ENCODE data around the gene STK32A.

Gene STK32A

DNA sequence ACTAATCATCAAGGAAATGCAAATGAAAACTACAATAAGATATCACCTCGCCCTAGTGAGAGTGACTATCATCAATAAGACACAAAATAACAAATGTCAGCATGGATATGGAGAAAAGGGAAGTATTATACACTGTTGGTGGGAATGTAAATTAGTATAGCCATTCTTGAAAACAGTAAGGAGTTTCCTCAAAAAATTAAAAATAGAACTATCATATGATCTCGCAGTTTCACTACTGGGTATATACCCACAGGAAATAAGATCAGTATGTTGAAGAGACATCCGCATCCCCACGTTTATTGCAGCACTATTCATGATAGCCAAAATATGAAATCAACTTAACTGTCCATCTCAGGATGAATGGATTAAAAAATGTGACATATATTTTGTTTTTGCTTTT, 31.6 kb upstream of the STK32A start:
- Histone ChIP-seq H3K36me3 (ENCODE audit: control insufficient read depth, low read length) (no peaks in the 10 kb centered on the region), H3K27me3 (ENCODE audit: control insufficient read depth, low read length) (no peaks in the 10 kb centered on the region), H3K9me3 (ENCODE audit: control insufficient read depth, insufficient read depth, low read length) (no peaks in the 10 kb centered on the region), H3K4me3 (ENCODE audit: low read length) (no peak overlapping the region), H3K79me2 (ENCODE audit: control insufficient read depth, low read length) (no peaks in the 10 kb centered on the region), H3K9me2 (replicated peaks; ENCODE audit: control insufficient read depth, low read length) (no peaks in the 10 kb centered on the region), H3F3A (ENCODE audit: control insufficient read depth, insufficient read depth) (no peaks in the 10 kb centered on the region), H3K4me1 (ENCODE audit: control insufficient read depth, low read length) (no peaks in the 10 kb centered on the region), H4K20me1 (ENCODE audit: control insufficient read depth, insufficient read depth, low read depth, low read length) (no peaks in the 10 kb centered on the region), H3K27ac (ENCODE audit: low read depth, low read length) (no peak overlapping the region), H3K4me2 (ENCODE audit: low read length) (no peak overlapping the region)
- TF ChIP-seq, protein P1, sequence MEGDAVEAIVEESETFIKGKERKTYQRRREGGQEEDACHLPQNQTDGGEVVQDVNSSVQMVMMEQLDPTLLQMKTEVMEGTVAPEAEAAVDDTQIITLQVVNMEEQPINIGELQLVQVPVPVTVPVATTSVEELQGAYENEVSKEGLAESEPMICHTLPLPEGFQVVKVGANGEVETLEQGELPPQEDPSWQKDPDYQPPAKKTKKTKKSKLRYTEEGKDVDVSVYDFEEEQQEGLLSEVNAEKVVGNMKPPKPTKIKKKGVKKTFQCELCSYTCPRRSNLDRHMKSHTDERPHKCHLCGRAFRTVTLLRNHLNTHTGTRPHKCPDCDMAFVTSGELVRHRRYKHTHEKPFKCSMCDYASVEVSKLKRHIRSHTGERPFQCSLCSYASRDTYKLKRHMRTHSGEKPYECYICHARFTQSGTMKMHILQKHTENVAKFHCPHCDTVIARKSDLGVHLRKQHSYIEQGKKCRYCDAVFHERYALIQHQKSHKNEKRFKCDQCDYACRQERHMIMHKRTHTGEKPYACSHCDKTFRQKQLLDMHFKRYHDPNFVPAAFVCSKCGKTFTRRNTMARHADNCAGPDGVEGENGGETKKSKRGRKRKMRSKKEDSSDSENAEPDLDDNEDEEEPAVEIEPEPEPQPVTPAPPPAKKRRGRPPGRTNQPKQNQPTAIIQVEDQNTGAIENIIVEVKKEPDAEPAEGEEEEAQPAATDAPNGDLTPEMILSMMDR (IDR thresholded peaks at IDR 0.05; ENCODE audit: low read depth, low read length, poor library complexity, severe bottlenecking): no peak
- no peak for TF ChIP-seq EZH2phosphoT487 (IDR thresholded peaks at IDR 0.05; ENCODE audit: borderline replicate concordance, low read length)

DNA sequence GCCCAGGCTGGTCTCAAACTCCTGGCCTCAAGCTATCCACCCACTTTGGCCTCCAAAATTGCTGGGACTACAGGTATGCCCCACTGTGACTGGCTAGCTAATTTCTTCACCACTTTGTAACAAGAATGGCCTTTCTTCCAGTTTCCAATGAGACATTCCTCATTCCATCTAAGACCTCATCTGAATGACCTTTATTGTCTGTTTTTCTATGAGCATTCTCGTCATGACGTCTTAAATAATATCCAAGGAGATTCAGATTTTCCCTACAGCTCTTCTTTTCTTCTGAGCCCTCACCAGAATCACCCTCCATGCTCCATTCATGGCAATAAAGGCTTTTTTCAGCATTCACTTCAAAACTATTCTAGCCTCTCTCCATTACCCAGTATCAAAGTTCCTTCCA, 30.2 kb upstream of the STK32A start:
- Histone ChIP-seq H3K27me3 (ENCODE audit: control insufficient read depth, low read length) (no peaks in the 10 kb centered on the region), H3K9me3 (ENCODE audit: control insufficient read depth, insufficient read depth, low read length) (no peaks in the 10 kb centered on the region), H3K27ac (ENCODE audit: low read depth, low read length) (no peak overlapping the region), H4K20me1 (ENCODE audit: control insufficient read depth, insufficient read depth, low read depth, low read length) (no peaks in the 10 kb centered on the region), H3K79me2 (ENCODE audit: control insufficient read depth, low read length) (no peaks in the 10 kb centered on the region), H3K4me3 (ENCODE audit: low read length) (no peak overlapping the region), H3K36me3 (ENCODE audit: control insufficient read depth, low read length) (no peaks in the 10 kb centered on the region), H3K4me1 (ENCODE audit: control insufficient read depth, low read length) (no peaks in the 10 kb centered on the region), H3K9me2 (replicated peaks; ENCODE audit: control insufficient read depth, low read length) (no peaks in the 10 kb centered on the region), H3K4me2 (ENCODE audit: low read length) (no peak overlapping the region), H3F3A (ENCODE audit: control insufficient read depth, insufficient read depth) (no peaks in the 10 kb centered on the region)
- no peak for TF ChIP-seq EZH2phosphoT487 (IDR thresholded peaks at IDR 0.05; ENCODE audit: borderline replicate concordance, low read length)
- TF ChIP-seq, protein P1 (IDR thresholded peaks at IDR 0.05; ENCODE audit: low read depth, low read length, poor library complexity, severe bottlenecking): no peak

DNA sequence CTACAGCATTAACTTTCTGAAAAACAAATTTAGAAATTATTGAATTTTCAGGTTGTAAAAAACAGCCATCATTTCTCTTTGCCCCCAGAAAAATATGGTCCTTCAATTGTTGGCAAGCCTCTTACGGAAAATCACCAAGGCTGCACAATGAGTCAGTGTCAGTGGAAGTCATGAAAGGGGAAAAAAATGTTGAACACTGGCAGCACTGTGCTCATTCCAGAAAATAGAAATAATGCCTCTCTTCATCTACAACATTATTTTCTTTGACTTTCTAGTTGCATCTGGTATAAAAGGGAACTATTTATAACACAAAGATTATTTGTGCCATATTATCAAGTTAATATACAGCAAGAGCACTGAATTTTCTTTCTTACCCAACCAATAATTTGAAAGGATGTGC, 26.7 kb upstream of the STK32A start:
- no peak overlapping the region for H3K4me3 ChIP-seq (ENCODE audit: low read length)
- no peaks in the 10 kb centered on the region for H3K9me2 ChIP-seq (replicated peaks; ENCODE audit: control insufficient read depth, low read length)

More for the DNA sequence above, 26.7 kb upstream of the STK32A start:
- H3K79me2 ChIP-seq (ENCODE audit: control insufficient read depth, low read length): no peaks in the 10 kb centered on the region
- TF ChIP-seq EZH2phosphoT487 (IDR thresholded peaks at IDR 0.05; ENCODE audit: borderline replicate concordance, low read length): no peak
- TF ChIP-seq, protein P1 (IDR thresholded peaks at IDR 0.05; ENCODE audit: low read depth, low read length, poor library complexity, severe bottlenecking): no peak
- H4K20me1 ChIP-seq (ENCODE audit: control insufficient read depth, insufficient read depth, low read depth, low read length): no peaks in the 10 kb centered on the region
- H3K4me2 ChIP-seq (ENCODE audit: low read length): no peak overlapping the region
- no peaks in the 10 kb centered on the region for H3K36me3 ChIP-seq (ENCODE audit: control insufficient read depth, low read length)
- H3K9me3 ChIP-seq (ENCODE audit: control insufficient read depth, insufficient read depth, low read length): no peaks in the 10 kb centered on the region
- no peaks in the 10 kb centered on the region for H3K27me3 ChIP-seq (ENCODE audit: control insufficient read depth, low read length)
- H3K4me1 ChIP-seq (ENCODE audit: control insufficient read depth, low read length): no peaks in the 10 kb centered on the region
- no peak overlapping the region for H3K27ac ChIP-seq (ENCODE audit: low read depth, low read length)
- no peaks in the 10 kb centered on the region for H3F3A ChIP-seq (ENCODE audit: control insufficient read depth, insufficient read depth)

All from DOHH2 (cell line).